ENCODE measurements around the gene TIPIN.

The TIPIN gene, protein sequence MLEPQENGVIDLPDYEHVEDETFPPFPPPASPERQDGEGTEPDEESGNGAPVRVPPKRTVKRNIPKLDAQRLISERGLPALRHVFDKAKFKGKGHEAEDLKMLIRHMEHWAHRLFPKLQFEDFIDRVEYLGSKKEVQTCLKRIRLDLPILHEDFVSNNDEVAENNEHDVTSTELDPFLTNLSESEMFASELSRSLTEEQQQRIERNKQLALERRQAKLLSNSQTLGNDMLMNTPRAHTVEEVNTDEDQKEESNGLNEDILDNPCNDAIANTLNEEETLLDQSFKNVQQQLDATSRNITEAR

GRCh38 chr15:66356359-66357236 lies at the start of gene TIPIN:
TIPIN (minus strand) TSS chr15:66356685; CDS start chr15:66352947, 3,738 bp downstream.
- DNase-seq (ENCODE audit: insufficient read length, low spot score) (peak; percentile 86), FAIRE-seq (no peak)
- TF ChIP-seq, protein P1, sequence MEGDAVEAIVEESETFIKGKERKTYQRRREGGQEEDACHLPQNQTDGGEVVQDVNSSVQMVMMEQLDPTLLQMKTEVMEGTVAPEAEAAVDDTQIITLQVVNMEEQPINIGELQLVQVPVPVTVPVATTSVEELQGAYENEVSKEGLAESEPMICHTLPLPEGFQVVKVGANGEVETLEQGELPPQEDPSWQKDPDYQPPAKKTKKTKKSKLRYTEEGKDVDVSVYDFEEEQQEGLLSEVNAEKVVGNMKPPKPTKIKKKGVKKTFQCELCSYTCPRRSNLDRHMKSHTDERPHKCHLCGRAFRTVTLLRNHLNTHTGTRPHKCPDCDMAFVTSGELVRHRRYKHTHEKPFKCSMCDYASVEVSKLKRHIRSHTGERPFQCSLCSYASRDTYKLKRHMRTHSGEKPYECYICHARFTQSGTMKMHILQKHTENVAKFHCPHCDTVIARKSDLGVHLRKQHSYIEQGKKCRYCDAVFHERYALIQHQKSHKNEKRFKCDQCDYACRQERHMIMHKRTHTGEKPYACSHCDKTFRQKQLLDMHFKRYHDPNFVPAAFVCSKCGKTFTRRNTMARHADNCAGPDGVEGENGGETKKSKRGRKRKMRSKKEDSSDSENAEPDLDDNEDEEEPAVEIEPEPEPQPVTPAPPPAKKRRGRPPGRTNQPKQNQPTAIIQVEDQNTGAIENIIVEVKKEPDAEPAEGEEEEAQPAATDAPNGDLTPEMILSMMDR (IDR thresholded peaks at IDR 0.05; ENCODE audit: insufficient read depth, missing control alignments): no peak

DNA sequence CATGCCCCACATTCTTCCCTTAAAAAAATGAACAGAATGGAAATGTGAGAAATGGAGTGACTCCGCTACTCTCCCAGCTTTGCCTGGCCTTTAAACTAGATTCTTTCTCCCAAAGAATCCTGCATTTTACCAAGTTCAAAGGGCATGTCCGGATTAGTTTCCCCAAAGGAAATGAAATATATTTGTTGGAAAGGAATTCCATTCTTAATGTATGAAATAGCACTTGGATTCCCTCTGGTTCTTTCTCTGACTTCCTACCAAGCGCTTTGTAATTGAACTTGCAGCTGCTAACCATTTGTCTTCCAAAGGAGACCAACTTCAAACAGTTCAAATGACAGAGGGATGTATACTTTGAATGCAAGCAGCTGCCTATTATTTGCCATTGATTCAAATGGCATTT lies 49.1 kb upstream of the TIPIN start:
- no peak for FAIRE-seq
- no peak for DNase-seq (ENCODE audit: insufficient read length, low spot score)
- TF ChIP-seq, protein P1 (IDR thresholded peaks at IDR 0.05; ENCODE audit: insufficient read depth, missing control alignments): no peak

GRCh38 chr15:66405007-66405406 lies 48.5 kb upstream of the TIPIN start:
- TF ChIP-seq, protein P1 (IDR thresholded peaks at IDR 0.05; ENCODE audit: insufficient read depth, missing control alignments): no peak
- no peak for DNase-seq (ENCODE audit: insufficient read length, low spot score)
- FAIRE-seq: no peak

- DNase-seq (ENCODE audit: insufficient read length, low spot score) (no peak), FAIRE-seq (no peak)
- TF ChIP-seq, protein P1 (IDR thresholded peaks at IDR 0.05; ENCODE audit: insufficient read depth, missing control alignments): no peak
Observed at GRCh38 chr15:66404532-66404931, 48.0 kb upstream of the TIPIN start.

GRCh38 chr15:66404122-66404521 lies 47.6 kb upstream of the TIPIN start:
- FAIRE-seq (no peak), DNase-seq (ENCODE audit: insufficient read length, low spot score) (no peak)
- TF ChIP-seq, protein P1 (IDR thresholded peaks at IDR 0.05; ENCODE audit: insufficient read depth, missing control alignments): no peak

DNA sequence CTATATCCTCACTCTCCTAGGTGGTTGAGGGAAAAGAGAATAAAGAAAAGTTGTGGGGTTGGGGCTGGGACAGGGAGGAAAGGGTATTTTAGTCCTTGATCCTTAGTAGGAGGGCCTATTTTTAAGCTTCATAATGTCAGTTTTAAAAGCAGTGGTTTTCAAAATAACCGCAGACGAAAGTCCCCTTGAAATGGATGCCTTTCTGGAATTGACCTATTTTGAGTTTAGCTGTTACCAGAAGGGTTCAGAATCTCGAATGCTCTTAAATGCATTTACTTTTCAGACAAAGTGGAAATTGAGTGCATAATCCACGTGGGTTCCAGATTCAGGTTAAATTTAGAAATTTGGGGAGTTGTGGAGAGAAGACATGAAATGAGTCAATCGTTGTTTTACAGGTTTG lies 46.8 kb upstream of the TIPIN start:
- FAIRE-seq (no peak), DNase-seq (ENCODE audit: insufficient read length, low spot score) (no peak)
- TF ChIP-seq, protein P1 (IDR thresholded peaks at IDR 0.05; ENCODE audit: insufficient read depth, missing control alignments): no peak

Measured in D721Med (cell line).